ENCODE measurements around the gene HFE. TPM values are rescaled to one million over a fixed set of nuclear protein-coding genes. Genes with fewer than 3 reads are reported as not detected.

HFE gene
- total and polyA plus RNA-seq, 4 donors, result 6.3 to 12.7 (median 8.2) TPM

GRCh38 chr6:26054781-26055718 is 32.2 kb upstream of the HFE start:
- DNase-seq (ENCODE audit: low spot score), result peak; percentile 87
- H3K27me3 ChIP-seq (ENCODE audit: control insufficient read depth in 4 of 4, insufficient read depth in 4 of 4, low read length in 3 of 4), result no peaks in the 10 kb centered on the region
- no peaks in the 10 kb centered on the region for H3K36me3 ChIP-seq (ENCODE audit: control insufficient read depth in 4 of 4, insufficient read depth in 3 of 4, low read depth in 1 of 4, low read length in 3 of 4)
- peak overlapping the region; percentile 92 to 95 for H3K27ac ChIP-seq (ENCODE audit: low read depth in 1 of 2, low read length in 2 of 2)
- H3K4me3 ChIP-seq (ENCODE audit: low read depth in 1 of 3, low read length in 3 of 3), result peak overlapping the region; percentile 66 to 97 (median 94)
- TF ChIP-seq SP1 (IDR thresholded peaks at IDR 0.05), result peak; percentile 65
- no peak for TF ChIP-seq NR2F2 (IDR thresholded peaks at IDR 0.05)
- TF ChIP-seq FOXA1 (IDR thresholded peaks at IDR 0.05), result no peak
- peak; percentile 5 for TF ChIP-seq FOXA2 (IDR thresholded peaks at IDR 0.05)
- TF ChIP-seq TAF1 (conservative IDR thresholded peaks at IDR 0.05), result peak; percentile 10
- peak; percentile 13 for TF ChIP-seq ATF3 (IDR thresholded peaks at IDR 0.05)
- TF ChIP-seq JUND (IDR thresholded peaks at IDR 0.05), result peak in 1 of 2 donors; percentile 51
- peak in 1 of 2 donors; percentile 13 for TF ChIP-seq RAD21 (IDR thresholded peaks at IDR 0.05)
- TF ChIP-seq, protein P1, sequence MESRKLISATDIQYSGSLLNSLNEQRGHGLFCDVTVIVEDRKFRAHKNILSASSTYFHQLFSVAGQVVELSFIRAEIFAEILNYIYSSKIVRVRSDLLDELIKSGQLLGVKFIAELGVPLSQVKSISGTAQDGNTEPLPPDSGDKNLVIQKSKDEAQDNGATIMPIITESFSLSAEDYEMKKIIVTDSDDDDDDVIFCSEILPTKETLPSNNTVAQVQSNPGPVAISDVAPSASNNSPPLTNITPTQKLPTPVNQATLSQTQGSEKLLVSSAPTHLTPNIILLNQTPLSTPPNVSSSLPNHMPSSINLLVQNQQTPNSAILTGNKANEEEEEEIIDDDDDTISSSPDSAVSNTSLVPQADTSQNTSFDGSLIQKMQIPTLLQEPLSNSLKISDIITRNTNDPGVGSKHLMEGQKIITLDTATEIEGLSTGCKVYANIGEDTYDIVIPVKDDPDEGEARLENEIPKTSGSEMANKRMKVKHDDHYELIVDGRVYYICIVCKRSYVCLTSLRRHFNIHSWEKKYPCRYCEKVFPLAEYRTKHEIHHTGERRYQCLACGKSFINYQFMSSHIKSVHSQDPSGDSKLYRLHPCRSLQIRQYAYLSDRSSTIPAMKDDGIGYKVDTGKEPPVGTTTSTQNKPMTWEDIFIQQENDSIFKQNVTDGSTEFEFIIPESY (IDR thresholded peaks at IDR 0.05), result peak; percentile 19
- peak; percentile 11 to 65 for TF ChIP-seq RXRA (IDR thresholded peaks at IDR 0.05)
- no peak for TF ChIP-seq HNF4A (conservative IDR thresholded peaks at IDR 0.05)
- peak in 1 of 2 donors; percentile 32 for TF ChIP-seq EGR1 (IDR thresholded peaks at IDR 0.05; ENCODE audit: low read depth in 2 of 2)
- TF ChIP-seq, protein P2, sequence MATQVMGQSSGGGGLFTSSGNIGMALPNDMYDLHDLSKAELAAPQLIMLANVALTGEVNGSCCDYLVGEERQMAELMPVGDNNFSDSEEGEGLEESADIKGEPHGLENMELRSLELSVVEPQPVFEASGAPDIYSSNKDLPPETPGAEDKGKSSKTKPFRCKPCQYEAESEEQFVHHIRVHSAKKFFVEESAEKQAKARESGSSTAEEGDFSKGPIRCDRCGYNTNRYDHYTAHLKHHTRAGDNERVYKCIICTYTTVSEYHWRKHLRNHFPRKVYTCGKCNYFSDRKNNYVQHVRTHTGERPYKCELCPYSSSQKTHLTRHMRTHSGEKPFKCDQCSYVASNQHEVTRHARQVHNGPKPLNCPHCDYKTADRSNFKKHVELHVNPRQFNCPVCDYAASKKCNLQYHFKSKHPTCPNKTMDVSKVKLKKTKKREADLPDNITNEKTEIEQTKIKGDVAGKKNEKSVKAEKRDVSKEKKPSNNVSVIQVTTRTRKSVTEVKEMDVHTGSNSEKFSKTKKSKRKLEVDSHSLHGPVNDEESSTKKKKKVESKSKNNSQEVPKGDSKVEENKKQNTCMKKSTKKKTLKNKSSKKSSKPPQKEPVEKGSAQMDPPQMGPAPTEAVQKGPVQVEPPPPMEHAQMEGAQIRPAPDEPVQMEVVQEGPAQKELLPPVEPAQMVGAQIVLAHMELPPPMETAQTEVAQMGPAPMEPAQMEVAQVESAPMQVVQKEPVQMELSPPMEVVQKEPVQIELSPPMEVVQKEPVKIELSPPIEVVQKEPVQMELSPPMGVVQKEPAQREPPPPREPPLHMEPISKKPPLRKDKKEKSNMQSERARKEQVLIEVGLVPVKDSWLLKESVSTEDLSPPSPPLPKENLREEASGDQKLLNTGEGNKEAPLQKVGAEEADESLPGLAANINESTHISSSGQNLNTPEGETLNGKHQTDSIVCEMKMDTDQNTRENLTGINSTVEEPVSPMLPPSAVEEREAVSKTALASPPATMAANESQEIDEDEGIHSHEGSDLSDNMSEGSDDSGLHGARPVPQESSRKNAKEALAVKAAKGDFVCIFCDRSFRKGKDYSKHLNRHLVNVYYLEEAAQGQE (IDR thresholded peaks at IDR 0.05), result no peak
- TF ChIP-seq YY1 (IDR thresholded peaks at IDR 0.05), result peak; percentile 98
- TF ChIP-seq, protein P3, sequence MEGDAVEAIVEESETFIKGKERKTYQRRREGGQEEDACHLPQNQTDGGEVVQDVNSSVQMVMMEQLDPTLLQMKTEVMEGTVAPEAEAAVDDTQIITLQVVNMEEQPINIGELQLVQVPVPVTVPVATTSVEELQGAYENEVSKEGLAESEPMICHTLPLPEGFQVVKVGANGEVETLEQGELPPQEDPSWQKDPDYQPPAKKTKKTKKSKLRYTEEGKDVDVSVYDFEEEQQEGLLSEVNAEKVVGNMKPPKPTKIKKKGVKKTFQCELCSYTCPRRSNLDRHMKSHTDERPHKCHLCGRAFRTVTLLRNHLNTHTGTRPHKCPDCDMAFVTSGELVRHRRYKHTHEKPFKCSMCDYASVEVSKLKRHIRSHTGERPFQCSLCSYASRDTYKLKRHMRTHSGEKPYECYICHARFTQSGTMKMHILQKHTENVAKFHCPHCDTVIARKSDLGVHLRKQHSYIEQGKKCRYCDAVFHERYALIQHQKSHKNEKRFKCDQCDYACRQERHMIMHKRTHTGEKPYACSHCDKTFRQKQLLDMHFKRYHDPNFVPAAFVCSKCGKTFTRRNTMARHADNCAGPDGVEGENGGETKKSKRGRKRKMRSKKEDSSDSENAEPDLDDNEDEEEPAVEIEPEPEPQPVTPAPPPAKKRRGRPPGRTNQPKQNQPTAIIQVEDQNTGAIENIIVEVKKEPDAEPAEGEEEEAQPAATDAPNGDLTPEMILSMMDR (IDR thresholded peaks at IDR 0.05; ENCODE audit: low read depth, low read length, missing input control), result peak; percentile 35
- no peaks in the 10 kb centered on the region for H3K9me3 ChIP-seq (ENCODE audit: control insufficient read depth in 4 of 4, low read length in 3 of 4)
- WGBS, result under 1% methylated on average over 31 of the region's 31 CpGs
- peaks cover 2 to 16% (median 6%) of the 10 kb centered on the region in 4 donors for H3K4me1 ChIP-seq (ENCODE audit: control insufficient read depth in 4 of 4, insufficient read depth in 4 of 4, low read length in 3 of 4)
- peak overlapping the region; percentile 75 to 100 for H3K9ac ChIP-seq (ENCODE audit: low read depth in 1 of 2, low read length in 2 of 2)
